Spleen (tissue), 11 donors: ENCODE results near the gene GRIK2. TPM values are rescaled to one million over a fixed set of nuclear protein-coding genes. Genes with fewer than 3 reads are reported as not detected.

ENCODE experiments used
- DNase-seq: peaks from one replicate; pipeline ENCODE4 v3.0.0-alpha.2; 2020
- H3K27ac ChIP-seq, 8 donors: fragments of 200-600 bp; sonication (generic) in 7 of 8; 1 replicate in 4 of 8; 2 replicates in 4 of 8; pipeline versions ENCODE4 v1.5.0 to v1.8.0; 2016 to 2021; ENCODE audit warnings: inconsistent platforms in 4 of 8, mild to moderate bottlenecking in 4 of 8, moderate library complexity in 1 of 8
- H3K27me3 ChIP-seq, 7 donors: fragments of 200-600 bp; sonication (generic) in 6 of 7; replicated peaks in 1 of 7; 1 replicate in 4 of 7; 2 replicates in 3 of 7; pipeline versions ENCODE4 v1.5.0 to v1.8.0; 2016 to 2021; ENCODE audit warnings: inconsistent platforms in 3 of 7, mild to moderate bottlenecking in 1 of 7
- H3K36me3 ChIP-seq, 6 donors: fragments of 200-600 bp; sonication (generic) in 5 of 6; 1 replicate in 4 of 6; 2 replicates in 2 of 6; pipeline versions ENCODE4 v1.5.0 to v1.8.0; 2016 to 2021; ENCODE audit warnings: inconsistent platforms in 2 of 6
- H3K4me1 ChIP-seq, 6 donors: fragments of 200-600 bp; sonication (generic) in 5 of 6; 1 replicate in 3 of 6; 2 replicates in 3 of 6; pipeline versions ENCODE4 v1.5.0 to v1.8.0; 2016 to 2021; ENCODE audit warnings: inconsistent platforms in 3 of 6
- H3K4me3 ChIP-seq, 8 donors: fragments of 200-600 bp; sonication (generic) in 7 of 8; 1 replicate in 4 of 8; 2 replicates in 4 of 8; pipeline versions ENCODE4 v1.5.0 to v1.8.0; 2016 to 2021; ENCODE audit warnings: inconsistent platforms in 4 of 8, mild to moderate bottlenecking in 4 of 8, moderate library complexity in 2 of 8
- H3K9me3 ChIP-seq, 8 donors: fragments of 200-600 bp; sonication (generic) in 7 of 8; 1 replicate in 4 of 8; 2 replicates in 4 of 8; pipeline versions ENCODE4 v1.5.0 to v1.8.0; 2016 to 2021; ENCODE audit warnings: inconsistent platforms in 4 of 8
- POLR2A ChIP-seq, 3 donors: fragments of 450-650 bp; IDR thresholded peaks; one replicate each; pipeline ENCODE4 v1.5.1; 2017; ENCODE audit warnings: antibody characterized with exemption in 3 of 3, mild to moderate bottlenecking in 1 of 3
- POLR2AphosphoS5 ChIP-seq, 3 donors: sonication (generic); formaldehyde crosslinking; IDR thresholded peaks; one replicate each; pipeline ENCODE4 v1.5.1; 2017; ENCODE audit warnings: antibody characterized with exemption in 3 of 3
- WGBS, 5 donors: extraction: QIAGEN DNeasy Blood & Tissue Kit in 3 of 5; methylation state at CpG; one replicate each; pipeline versions ENCODE4 v1.1.5 to v1.1.7; 2013 to 2018; 5-methylcytosine and 5-hydroxymethylcytosine counted together
- intact Hi-C: fragments of 100-400 bp; cut with DNase I; formaldehyde crosslinking; loops from one replicate; pipeline ENCODE4 v1.15.0; 2023; ENCODE audit warnings: low total_unique reads
- polyA plus RNA-seq, 3 donors: library from polyadenylated mRNA; stranded (reverse); fragments of 200-250 nt; gene quantifications; one replicate each; pipeline ENCODE4 v1.2.1, GENCODE V29; 2013
- total RNA-seq, 7 donors: library from RNA; depleted of rRNA in 3 of 7; stranded (reverse); fragments of >200 nt in 3 of 7; fragmentation: NEBNext Ultra II Directional in 4 of 7; extraction: Animal tissue kit (Norgen Biotek cat#: 25700) in 4 of 7; gene quantifications; one replicate each; pipeline versions ENCODE4 v1.1.0 to v1.2.1, GENCODE V29; 2016 to 2021
- TF ChIP-seq, protein P1 (sequence below), 11 experiments: fragments of 200-600 bp in 7 of 11; fragments of 450-650 bp in 4 of 11; sonication (generic) in 4 of 11; IDR thresholded peaks in 8 of 11; conservative IDR thresholded peaks in 3 of 11; 1 replicate in 7 of 11; 2 replicates in 4 of 11; pipeline versions ENCODE4 v1.4.0 to v1.8.0; 2016 to 2021; ENCODE audit warnings: antibody characterized with exemption in 11 of 11, inconsistent platforms in 4 of 11, mild to moderate bottlenecking in 1 of 11
- donor health status: healthy with polysubstance abuse.
- donor health status: DM: no; HTN: no; CAD: no; lungs with moderate emphysema.
- donor health status: DM: no; HTN: no; CAD: no.
- donor health status: Bipolar disorder and iron deficiency.
- donor health status: healthy.
- donor health status: DM: no; HTN: no; CAD: no.
- donor health status: DM: yes; HTN: yes; CAD: no.

Gene GRIK2
- total and polyA plus RNA-seq, 10 donors, result 0.07 to 2.7 (median 0.89) TPM

DNA sequence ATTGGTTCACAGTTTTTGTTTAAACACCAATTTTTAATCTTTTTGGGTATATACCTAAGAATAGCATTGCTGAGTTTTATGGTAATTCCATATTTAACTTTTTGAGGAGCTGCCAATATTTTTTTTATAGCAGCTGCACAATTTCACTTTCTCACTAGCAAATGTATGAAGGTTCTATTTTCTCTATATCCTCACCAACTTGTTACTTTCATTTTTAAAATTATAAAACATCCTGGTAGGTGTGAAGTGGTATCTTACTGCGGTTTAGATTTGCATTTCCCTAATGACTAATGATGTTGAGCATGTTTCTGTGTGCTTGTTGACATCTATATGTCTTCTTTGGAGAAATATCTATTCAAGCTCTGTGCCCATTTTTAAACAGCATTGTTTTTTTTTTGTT lies 452.1 kb downstream of the GRIK2 start:
- Histone ChIP-seq H3K4me3 (no peak overlapping the region), H3K4me1 (no peaks in the 10 kb centered on the region), H3K36me3 (no peaks in the 10 kb centered on the region), H3K9me3 (no peaks in the 10 kb centered on the region), H3K27me3 (no peaks in the 10 kb centered on the region), H3K27ac (no peak overlapping the region)
- TF ChIP-seq POLR2A (IDR thresholded peaks at IDR 0.05) (no peak), POLR2AphosphoS5 (IDR thresholded peaks at IDR 0.05) (no peak)
- TF ChIP-seq, protein P1, sequence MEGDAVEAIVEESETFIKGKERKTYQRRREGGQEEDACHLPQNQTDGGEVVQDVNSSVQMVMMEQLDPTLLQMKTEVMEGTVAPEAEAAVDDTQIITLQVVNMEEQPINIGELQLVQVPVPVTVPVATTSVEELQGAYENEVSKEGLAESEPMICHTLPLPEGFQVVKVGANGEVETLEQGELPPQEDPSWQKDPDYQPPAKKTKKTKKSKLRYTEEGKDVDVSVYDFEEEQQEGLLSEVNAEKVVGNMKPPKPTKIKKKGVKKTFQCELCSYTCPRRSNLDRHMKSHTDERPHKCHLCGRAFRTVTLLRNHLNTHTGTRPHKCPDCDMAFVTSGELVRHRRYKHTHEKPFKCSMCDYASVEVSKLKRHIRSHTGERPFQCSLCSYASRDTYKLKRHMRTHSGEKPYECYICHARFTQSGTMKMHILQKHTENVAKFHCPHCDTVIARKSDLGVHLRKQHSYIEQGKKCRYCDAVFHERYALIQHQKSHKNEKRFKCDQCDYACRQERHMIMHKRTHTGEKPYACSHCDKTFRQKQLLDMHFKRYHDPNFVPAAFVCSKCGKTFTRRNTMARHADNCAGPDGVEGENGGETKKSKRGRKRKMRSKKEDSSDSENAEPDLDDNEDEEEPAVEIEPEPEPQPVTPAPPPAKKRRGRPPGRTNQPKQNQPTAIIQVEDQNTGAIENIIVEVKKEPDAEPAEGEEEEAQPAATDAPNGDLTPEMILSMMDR (IDR thresholded peaks at IDR 0.05 in 8 of 11, conservative IDR thresholded peaks at IDR 0.05 in 3 of 11), result no peak
- DNase-seq, result no peak
- intact Hi-C loops, result no loop called here
- WGBS, 5 donors, result 69 to 86% (median 71%) methylated on average over 1 of the region's 1 CpG

DNA sequence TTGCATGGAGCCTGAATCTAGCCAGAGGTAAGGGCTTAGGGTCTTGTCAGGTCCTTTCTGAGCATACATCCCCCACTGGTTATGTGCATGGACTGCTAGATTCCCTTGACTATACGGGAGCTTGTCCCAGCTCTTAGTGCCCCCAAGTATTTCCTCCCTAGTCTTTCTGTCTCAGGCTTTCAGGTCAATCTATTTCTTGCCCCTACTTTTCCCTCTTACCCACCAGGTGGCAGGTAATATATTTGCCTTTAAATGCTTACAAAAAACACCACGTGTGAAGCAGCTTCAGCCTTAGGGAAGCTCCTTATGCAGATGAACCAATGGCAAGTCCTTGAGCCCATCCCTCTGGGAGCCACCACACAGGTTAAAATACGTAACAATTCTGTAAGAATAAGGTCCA lies 454.2 kb downstream of the GRIK2 start:
- Histone ChIP-seq H3K9me3 (no peaks in the 10 kb centered on the region), H3K27me3 (no peaks in the 10 kb centered on the region), H3K36me3 (no peaks in the 10 kb centered on the region), H3K4me1 (no peaks in the 10 kb centered on the region), H3K27ac (no peak overlapping the region), H3K4me3 (no peak overlapping the region)
- WGBS, 5 donors, result 42 to 46% (median 46%) methylated on average over 3 of the region's 3 CpGs
- DNase-seq, result no peak
- intact Hi-C loops, result no loop called here
- no peak for TF ChIP-seq POLR2AphosphoS5 (IDR thresholded peaks at IDR 0.05)
- TF ChIP-seq POLR2A (IDR thresholded peaks at IDR 0.05), result no peak
- TF ChIP-seq, protein P1 (IDR thresholded peaks at IDR 0.05 in 8 of 11, conservative IDR thresholded peaks at IDR 0.05 in 3 of 11), result no peak

DNA sequence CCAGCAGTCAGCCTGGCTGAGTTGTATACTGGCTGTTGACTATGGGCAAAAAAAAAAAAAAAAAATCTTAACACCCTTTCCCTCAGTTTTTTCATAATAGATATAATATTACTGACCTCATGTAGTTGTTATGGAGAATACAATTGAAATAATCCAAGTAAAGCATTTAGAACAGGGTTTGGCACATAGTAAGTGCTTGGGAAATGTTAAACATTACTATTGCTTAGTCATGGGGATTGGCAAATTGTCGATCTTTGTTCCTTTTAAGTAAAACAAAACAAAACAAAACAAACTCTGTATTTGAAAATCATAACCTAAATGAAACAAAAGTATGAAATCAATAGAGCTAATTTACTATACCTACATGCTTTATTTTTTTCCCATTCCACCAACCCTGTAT lies 458.4 kb downstream of the GRIK2 start:
- Histone ChIP-seq H3K9me3 (no peaks in the 10 kb centered on the region), H3K27me3 (no peaks in the 10 kb centered on the region), H3K4me3 (no peak overlapping the region), H3K4me1 (no peaks in the 10 kb centered on the region), H3K36me3 (no peaks in the 10 kb centered on the region), H3K27ac (no peak overlapping the region)
- DNase-seq, result no peak
- TF ChIP-seq POLR2A (IDR thresholded peaks at IDR 0.05), result no peak
- TF ChIP-seq POLR2AphosphoS5 (IDR thresholded peaks at IDR 0.05), result no peak
- TF ChIP-seq, protein P1 (IDR thresholded peaks at IDR 0.05 in 8 of 11, conservative IDR thresholded peaks at IDR 0.05 in 3 of 11), result no peak
- intact Hi-C loops, result no loop called here
- WGBS, 5 donors, result 76 to 92% (median 79%) methylated on average over 1 of the region's 1 CpG

DNA sequence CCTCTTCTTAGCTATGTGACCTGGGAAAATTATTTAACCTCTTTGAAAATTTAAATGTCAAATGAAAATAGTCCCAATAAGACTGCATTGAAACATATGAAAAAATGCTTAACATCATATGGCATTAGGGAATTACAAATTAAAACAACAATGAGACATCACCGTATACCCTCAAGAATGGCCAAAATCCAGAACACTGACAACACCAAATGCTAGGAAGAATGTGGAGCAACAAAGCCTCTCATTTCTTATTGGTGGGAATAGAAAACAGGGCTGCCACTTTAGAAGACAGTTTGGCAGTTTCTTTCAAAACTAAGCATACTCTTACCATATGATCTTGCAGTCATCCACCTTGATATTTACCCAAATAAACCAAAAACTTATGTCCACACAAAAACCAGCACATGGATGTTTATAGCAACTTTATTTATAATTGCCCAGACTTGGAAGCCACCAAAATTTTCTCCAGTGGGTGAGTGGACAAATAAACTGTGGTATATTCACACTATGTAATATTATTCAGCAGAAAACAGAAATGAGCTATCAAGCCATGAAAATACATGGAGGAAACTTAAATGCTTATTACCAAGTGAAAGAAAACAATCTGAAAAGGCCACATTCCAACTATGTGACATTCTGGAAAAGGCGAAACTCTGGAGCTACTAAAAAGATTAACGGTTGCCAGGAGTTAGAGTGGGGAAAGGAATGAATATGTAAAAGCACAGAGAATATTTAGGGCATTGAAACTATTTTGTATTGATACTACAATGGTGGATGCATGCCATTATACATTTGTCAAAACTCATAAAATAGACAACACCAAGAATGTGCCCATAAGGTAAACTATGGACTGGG lies 459.9 kb downstream of the GRIK2 start:
- Histone ChIP-seq H3K36me3 (no peaks in the 10 kb centered on the region), H3K4me1 (no peaks in the 10 kb centered on the region), H3K9me3 (no peaks in the 10 kb centered on the region), H3K4me3 (no peak overlapping the region), H3K27ac (no peak overlapping the region), H3K27me3 (no peaks in the 10 kb centered on the region)
- intact Hi-C loops, result no loop called here
- TF ChIP-seq POLR2AphosphoS5 (IDR thresholded peaks at IDR 0.05), result no peak
- no peak for TF ChIP-seq POLR2A (IDR thresholded peaks at IDR 0.05)
- TF ChIP-seq, protein P1 (IDR thresholded peaks at IDR 0.05 in 8 of 11, conservative IDR thresholded peaks at IDR 0.05 in 3 of 11), result no peak
- no peak for DNase-seq
- 82 to 92% (median 84%) methylated on average over 3 of the region's 3 CpGs for WGBS, 5 donors
